GM12875 (cell line): ENCODE results near the gene SPPL2A.

Experiments used
- H3K4me3 ChIP-seq: one replicate; pipeline ENCODE4 v1.5.1; 2011; ENCODE audit warnings: low read depth, low read length, control low read depth
- CTCF ChIP-seq: IDR thresholded peaks from 2 replicates; pipeline ENCODE4 v1.5.1; 2011; ENCODE audit warnings: low read depth, mild to moderate bottlenecking, control low read depth, inconsistent platforms, low read length, moderate library complexity, borderline replicate concordance; ENCODE audit not compliant: insufficient read depth

Gene SPPL2A

GRCh38 chr15:50670115-50670514 is 95.4 kb downstream of the SPPL2A start:
- TF ChIP-seq CTCF: no peak

GRCh38 chr15:50669611-50670010 is 95.9 kb downstream of the SPPL2A start:
- no peak overlapping the region for H3K4me3 ChIP-seq
- no peak for TF ChIP-seq CTCF

More at GRCh38 chr15:50670115-50670514, 95.4 kb downstream of the SPPL2A start:
- H3K4me3 ChIP-seq: no peak overlapping the region

DNA sequence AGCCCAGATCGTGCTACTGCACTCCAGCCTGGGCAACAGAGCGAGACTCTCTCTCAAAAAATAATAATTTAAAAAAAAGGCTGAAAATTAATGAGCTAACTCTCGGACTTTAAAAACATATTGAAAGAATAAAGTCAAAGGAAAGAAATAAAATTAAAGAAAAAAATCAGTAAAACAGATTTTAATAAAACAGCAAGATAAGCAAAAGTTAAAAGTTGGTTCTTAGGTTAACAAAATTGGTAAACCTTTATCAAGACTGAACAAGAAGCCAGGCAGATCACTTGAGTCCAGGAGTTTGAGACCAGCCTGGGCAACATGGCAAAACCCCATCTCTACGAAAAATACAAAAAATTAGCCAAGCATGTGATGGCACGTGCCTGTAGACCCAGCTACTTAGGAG is 99.6 kb downstream of the SPPL2A start:
- no peak overlapping the region for H3K4me3 ChIP-seq
- no peak for TF ChIP-seq CTCF

GRCh38 chr15:50655555-50655954 is 110.0 kb downstream of the SPPL2A start:
- no peak for TF ChIP-seq CTCF
- H3K4me3 ChIP-seq: no peak overlapping the region

- H3K4me3 ChIP-seq: no peak overlapping the region
- no peak for TF ChIP-seq CTCF
Observed at GRCh38 chr15:50653156-50653743, 112.3 kb downstream of the SPPL2A start.

- H3K4me3 ChIP-seq: no peak overlapping the region
- TF ChIP-seq CTCF: no peak
Observed at GRCh38 chr15:50652671-50653070, 112.8 kb downstream of the SPPL2A start.
